HG02678 (cell line): Measurements from ENCODE around the gene IQCM.
"Not testable (repeated sequence)": the region's sequence is repeated elsewhere in the genome, so short reads cannot be mapped to it uniquely, and the experiment has no call there.

Experiments
- ATAC-seq: cut with Tn5 transposase; IDR thresholded peaks from one replicate; pipeline ENCODE4 v1.9.1; 2021; ENCODE audit warnings: mild to moderate bottlenecking, moderate library complexity; ENCODE audit not compliant: unreplicated experiment

The IQCM gene

DNA sequence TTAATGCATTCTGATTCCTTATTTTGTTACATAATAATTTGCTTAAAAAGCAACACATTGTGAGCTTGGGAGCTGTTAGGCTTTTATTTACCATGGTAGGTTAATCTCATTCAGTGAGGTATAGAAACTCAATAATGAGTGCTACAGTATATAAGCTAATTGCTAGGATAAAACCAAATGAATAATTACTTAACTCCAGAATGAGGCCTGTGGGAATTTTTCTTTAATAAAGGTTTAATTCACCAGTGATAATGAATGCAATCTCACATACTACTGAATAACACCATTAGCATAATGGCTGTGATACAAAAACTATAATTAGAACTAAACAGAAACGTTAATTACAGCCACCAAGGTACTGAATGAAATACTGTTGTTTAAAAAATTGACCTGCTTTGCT lies 326.3 kb downstream of the IQCM start:
- ATAC-seq, result no peak

DNA sequence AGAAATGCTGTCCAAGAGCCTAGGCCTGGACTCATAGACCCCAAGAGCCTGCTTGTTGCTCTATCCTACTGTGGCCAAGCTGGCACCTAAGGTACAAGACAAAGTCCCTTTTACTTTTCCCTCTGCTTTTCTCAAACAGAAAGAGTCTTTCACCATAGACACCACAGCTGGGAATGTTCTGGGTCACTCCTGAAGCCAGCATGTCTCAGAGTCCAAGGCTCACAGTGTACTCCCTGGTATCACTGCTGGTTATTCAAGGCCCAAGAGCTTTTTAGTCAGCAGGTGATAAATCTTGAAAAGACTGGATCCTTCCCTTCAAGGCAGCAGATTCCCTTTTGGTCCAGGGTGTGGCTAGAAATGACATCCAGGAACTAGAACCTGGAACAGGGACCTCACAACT lies 328.8 kb downstream of the IQCM start:
- ATAC-seq, result no peak

DNA sequence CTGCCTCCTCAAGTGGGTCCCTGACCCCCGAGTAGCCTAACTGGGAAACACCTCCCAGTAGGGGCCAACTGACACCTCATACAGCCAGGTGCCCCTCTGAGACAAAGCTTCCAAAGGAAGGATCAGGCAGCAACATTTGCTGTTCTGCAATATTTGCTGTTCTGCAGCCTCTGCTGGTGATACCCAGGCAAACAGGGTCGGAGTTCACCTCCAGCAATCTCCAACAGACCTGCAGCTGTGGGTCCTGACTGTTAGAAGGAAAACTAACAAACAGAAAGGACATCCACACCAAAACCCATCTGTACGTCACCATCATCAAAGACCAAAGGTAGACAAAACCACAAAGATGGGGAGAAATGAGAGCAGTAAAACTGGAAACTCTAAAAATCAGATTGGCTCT lies 347.0 kb downstream of the IQCM start:
- not testable (repeated sequence) for ATAC-seq

DNA sequence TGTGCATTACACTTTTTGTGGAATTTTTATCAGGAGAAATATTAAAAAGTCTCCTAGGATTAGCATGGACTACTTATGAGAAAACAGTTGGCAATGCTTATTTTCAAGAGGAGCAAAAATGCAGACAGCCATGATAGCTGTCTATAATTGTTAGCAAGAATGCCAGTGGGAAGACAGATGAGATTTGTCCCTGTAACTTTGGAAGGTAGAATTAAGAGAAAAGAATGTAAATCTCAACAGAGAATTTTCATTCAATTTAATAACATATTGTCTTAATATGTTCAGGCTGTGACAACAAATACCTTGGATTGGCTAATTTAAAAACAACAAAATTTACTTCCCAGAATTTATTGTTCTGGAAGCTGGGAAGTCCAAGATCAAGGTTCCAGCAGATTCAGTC lies 349.2 kb downstream of the IQCM start:
- ATAC-seq, result no peak

DNA sequence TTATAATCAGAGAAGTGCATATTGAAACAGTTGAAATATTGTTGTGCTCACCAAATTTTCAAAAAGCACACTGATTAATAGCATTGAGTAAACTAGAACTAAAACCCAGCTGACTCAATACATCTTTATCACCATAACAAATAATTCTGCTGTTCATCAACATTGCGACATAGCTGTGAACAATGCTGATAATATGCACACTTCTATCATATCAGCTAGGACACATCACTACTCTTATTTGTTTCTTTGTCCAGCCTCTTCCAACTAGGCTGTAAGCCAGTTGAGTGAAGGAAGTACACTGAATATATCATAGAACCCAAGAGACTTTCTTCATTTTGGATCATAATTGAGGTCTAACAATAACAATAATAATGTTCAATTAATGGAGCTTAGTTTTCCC lies 349.7 kb downstream of the IQCM start:
- ATAC-seq, result no peak

DNA sequence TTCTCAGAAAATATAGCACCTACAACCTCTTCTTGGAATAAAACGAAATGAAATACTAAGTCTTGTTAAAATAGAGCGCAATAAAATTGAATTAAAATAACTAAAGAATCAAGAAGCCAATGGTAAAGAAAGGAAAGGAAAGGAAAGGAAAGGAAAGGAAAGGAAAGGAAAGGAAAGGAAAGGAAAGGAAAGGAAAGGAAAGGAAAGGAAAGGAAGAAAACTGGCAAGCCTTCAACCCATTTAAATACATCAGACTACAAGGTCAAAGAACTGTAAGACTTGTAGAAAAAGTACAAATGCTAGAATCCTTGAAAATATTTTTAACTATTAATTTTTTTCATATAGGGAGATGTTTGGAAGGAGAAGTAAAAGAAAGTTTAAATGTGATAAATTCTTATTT lies 372.1 kb downstream of the IQCM start:
- no peak for ATAC-seq

DNA sequence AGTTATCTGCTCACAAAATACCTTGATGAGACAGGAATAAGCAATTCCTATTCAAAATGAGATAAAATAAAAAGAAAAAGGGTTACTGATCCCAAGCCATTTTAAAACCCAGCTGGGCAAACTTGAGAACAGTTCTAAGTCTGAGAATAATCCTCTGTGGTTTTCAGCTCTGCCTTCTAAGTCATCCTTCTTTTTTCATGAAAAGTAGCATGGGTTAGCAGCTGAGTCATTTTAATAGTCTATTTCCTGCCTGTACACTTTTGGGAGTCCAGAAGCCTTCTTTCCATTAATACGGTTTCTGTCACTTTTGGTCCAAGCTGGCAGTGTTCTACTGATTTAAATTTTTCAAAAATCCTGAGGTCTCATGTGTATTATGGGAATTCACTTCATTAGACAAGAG lies 374.3 kb downstream of the IQCM start:
- ATAC-seq, result no peak

DNA sequence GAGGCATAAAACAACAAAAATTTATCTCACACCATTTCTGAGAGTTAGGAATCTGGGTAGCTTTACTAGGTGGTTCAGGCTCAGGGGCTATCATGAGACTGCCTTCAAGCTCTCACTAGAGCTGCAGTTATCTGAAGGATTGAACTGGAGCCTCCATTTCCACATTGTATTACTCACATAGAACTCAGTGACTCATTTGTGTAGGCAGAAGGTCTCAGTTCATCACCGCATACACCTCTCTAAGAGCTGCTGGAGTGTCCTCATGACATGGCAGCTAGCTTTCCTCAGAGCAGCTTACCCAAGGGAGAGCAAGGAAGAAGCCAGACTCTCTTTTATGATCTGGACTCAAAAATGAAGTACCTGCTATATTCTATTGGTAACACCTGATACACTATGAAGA lies 389.2 kb downstream of the IQCM start:
- no peak for ATAC-seq

DNA sequence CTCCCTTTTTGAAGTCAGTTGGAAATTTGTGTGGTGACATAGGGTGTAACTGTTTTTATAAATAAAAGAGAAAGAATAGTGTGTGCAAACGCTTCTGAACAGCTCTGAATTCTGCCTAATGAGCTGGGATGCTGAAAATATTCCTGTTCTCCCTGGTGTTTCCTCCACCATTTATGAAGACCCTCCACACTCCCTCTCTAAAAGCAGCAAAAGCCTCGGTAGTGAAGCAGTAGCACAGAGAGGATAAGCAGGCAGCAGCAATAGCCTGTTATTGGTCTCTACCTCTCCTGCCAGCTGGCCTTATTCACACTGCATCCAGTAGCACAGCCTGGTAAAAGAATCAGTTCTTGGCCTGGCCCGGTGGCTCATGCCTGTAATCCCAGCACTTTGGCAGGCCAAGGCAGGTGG lies 406.1 kb downstream of the IQCM start:
- ATAC-seq, result no peak

DNA sequence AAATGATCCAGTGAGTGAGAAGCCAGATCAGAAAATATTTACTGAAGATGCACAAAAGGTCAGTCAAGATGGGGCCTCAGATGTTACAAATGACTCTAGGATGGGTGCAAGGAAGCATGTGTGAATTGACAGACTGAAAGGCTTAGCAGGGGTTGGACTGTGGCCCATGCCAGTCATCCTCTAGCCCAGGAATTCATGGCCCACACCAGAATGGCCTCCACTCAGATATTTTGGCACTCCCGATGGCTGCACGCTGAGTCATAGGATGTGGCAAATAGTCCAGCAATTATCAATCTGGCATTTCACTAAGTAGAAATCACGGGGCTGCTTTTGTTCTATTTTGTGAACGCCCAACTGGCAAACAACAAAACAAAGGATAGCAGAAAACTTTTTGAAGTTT lies 406.5 kb downstream of the IQCM start:
- ATAC-seq, result no peak

DNA sequence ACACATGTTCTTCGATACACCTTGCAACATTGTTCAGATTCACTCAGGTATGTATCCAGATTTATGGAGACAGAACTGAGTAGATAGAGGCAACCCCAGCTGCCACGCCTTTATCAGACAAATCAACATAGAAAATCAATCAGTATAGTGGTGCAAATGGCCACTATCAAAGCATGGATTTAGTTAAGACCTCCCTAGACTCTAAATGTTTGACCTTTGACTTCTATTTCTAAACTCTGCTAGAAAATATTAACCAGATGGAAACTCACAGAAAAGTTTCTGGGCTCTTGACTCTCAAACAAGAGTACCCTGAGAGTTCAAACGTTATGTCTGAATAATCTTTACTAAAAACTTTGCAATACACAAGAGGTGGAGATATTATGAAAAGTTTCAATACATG lies 411.5 kb downstream of the IQCM start:
- ATAC-seq, result no peak

DNA sequence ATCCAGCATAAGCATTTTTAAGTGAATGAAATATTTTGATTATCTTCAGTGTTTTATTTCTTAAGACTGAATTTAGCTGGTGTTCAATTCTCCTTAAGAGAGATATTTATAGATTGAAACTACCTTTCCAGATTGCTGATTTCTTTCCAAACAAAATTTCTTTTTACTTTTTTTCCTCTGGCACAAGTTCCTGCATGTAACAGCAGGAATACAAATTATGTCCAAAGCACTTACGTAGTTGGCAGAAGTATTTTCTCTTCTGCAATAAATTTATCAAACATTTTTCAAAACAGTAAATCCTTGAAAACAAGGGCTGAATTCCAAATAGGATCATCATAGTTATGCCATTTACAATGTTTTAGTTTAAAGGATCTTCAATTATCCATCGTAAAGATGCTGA lies 412.6 kb downstream of the IQCM start:
- ATAC-seq, result no peak

DNA sequence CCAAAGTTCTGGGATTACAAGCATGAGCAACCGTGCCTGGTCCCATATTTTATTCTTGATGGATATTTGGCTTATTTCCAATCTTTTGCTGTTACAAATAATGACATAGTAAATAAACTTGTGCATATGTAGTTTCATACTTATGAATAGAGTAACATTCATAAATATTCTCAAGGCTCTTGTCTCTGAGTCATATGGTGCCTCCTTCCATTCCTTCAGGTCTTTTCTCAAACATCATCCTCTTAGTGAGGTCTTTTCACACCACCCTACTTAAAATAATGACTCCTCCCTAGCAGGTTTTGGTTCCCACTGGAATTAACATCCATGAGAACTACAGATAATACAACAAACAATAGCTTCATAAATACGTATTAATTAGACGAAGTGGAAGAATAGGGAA lies 416.6 kb downstream of the IQCM start:
- no peak for ATAC-seq

DNA sequence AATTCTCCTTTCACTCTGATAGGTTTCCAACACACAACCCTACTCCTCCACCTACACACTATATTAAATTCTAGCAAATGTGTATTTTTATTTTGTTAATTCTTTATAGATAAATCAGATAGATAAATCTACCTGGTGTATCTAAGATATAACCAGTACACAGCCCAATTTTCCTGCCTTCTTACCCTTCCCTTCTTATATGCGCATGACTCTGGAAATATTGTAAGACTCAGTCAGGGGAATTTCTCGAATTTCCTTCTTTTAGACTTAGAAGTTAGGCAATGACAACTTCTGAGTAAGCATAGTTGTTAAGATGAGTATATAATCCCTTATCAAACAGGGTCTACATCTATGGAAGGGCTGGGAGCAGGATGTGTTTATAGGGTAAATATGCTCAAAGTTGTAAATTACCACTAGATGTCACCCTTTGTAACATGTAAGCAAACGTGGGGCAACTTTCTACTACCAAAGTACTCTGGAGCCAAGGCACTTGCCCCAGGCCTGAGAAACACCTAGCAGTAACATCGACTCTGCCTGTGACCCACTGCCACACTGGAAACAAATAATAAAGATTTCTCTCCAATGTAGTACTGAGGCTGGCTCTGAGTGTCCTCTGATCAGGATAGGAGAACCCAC lies 444.7 kb downstream of the IQCM start:
- peak; percentile 68 for ATAC-seq

DNA sequence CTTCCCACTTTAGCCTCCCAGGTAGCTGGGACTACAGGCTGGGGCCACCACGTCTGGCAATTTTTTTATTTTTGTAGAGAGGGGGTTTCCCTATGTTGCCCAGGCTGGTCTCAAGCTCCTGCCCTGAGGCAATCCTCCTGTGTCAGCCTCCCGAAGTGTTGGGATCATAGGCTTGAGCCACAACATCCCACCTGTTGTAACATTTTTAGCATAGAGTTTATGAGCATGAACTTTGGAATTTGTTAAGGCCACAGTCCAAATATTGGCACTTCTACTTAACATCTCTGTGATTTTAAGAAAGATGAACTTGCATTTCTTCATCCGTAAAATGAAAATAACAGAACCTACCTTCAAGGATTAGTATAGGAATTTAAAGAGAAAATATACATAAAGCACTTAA lies 445.6 kb downstream of the IQCM start:
- no peak for ATAC-seq

DNA sequence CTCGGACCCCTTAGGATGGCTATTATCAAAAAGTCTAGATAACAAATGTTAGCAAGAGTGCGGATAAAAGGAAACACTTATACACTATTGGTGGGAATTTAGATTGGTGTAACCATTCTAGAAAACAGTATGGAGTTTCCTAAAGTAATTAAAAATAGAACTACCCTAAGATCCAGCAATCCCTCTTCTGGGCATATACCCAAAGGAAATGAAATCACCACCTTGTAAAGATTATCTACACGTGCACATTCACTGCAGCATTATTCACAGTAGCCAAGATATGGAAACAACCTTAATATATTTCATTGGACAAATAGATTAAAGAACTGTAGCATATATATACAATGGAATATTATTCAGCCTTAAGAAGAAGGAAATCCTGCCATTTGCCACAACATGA lies 462.4 kb downstream of the IQCM start:
- ATAC-seq, result no peak

DNA sequence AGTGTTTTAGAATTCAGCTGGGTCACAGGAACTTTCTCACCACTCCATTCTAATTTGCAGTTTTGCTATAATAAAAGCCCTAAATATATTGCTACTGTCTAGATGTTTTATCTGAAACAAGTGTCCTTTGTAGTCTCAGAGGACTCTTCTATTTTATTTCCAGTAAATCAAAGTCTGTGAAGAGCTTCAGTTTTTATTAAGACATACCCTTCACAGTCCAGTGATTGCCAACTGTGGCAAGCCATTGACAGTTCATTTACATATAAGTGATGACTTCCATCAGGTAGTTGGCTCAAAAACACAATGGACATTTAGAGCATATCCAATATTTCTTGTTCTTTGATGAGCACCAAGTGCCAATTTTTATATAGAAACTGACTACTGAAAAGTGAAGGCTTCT lies 466.1 kb downstream of the IQCM start:
- ATAC-seq, result no peak

DNA sequence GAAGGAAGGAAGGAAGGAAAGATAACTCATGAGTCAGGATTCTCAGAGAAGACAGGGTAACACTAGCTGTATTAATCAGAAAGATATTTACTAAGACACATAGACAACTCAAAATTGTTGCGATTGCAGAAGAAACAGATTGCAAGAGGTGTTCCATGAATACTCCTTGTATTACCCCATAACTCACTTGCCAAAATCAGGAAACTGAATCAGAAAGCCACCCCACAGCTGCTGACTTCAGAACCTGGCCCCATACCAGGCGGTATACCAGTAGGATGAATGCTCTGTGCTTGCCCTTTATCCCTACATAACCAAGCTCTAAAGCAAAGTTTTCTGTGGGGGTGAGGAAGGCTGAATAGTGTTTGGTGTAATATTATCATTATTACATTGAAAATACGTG lies 468.5 kb downstream of the IQCM start:
- ATAC-seq, result no peak

DNA sequence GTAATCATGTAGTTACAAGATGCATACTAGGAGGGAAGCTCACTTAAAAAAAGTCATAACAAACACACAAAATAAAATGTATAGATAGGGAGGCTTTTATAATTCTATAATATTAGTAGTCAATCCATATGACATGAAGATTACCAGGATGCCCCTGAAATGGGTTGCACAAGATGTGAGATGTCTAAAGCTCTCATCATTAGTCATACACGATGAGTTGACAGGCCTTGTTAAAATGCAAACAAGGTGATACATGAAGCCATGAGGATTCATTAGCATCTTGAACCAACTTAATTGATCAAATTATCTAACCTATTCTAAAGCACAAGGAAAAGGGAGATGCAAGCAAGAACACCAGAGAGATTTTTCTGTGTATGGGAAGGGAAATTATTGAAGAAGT lies 470.2 kb downstream of the IQCM start:
- no peak for ATAC-seq

DNA sequence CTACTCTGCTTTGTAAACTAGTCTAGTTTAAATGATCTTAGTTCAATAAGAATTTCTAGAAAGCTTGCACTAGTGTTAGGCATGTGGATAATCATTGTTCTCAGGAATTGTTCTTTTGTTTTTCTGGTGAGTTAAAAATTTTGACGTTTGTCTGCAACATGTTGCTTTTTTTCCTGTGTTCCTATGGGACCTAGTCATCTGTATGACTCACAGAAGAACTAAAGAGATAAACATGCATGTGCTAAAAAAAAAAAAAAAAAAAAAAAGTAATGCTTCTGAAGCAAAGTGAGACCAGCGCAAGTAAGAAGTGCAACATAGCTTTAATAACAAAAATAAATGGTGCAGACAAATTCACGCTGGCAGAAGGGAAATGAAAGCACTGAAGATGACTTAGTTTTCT lies 471.2 kb downstream of the IQCM start:
- no peak for ATAC-seq

DNA sequence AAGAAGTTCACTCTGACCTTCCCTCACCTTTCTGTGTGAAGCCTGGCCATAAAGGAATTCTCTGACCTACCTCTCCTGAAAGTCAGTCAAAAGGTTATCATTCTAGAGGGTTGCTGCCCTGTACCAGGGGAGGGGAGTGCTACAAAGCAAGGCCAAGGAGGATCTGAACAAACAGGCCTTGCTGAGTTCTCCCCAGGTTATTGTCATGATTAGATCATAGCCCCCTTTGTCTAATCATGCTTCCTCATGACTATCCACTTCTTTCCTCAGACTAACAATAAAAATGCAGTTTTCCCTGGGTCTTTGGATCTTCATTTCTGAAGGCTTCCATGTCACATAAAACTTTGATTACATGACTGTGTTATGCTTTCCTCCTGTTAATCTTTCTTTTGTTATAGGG lies 472.0 kb downstream of the IQCM start:
- no peak for ATAC-seq

DNA sequence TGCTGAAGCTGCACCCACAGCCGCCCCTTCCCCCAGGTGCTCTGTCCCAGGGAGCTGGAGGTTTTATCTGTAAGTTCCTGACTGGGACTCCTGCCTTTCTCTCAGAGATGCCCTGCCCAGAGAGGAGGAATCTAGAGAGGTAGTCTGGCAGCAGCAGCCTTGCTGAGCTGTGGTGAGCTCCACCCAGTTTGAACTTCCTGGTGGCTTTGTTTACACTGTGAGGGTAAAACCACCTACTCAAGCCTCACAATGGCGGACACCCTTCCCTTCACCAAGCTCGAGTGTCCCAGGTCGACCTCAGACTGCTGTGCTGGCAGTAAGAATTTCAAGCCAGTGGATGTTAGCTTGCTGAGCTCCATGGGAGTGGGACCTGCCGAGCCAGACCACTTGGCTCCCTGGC lies 474.5 kb downstream of the IQCM start:
- ATAC-seq, result not testable (repeated sequence)

DNA sequence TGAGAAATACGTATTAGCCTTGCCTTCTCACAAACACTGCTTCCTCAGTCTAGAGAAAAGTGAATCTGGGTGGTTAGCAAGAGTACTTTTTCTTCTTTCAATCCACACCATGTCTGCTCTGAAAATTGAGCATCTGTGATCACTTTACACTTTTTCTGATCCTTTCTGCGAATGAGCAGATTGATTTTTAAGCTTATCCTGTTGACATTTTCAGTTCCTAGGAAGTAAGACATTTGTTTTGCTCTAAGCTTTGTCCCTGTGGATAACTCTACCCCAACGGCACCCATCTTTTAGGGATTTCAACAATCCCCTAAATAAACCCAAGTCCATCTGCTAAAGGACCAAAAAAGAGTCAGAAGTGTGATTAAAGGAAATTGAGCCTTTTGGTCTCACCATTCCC lies 487.5 kb downstream of the IQCM start:
- ATAC-seq, result no peak

DNA sequence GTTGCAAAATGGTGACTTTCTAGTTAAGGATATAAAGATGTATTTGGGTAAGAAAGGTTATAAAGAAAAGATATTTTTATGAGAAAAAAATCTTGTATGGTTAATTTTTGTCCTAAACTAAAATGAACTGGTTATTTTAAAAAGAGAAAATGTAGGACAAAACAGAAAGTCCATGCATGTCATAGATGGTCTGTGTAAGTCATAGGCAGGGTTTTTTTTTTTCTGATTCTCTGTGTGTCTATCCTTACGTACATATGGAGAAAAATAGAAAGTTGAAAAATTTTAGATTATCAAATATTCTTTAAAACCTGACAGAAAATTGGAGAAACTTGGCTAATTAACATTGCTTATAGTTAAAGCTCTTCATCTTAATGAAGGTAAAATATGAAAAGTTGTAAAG lies 493.4 kb downstream of the IQCM start:
- no peak for ATAC-seq
